ENCODE measurements around the gene APOM. TPM values are rescaled to one million over a fixed set of nuclear protein-coding genes. Genes with fewer than 3 reads are reported as not detected.
A peak's percentile ranks its signal among the peaks of the same experiment; 100 is the strongest.

The APOM gene
- total RNA-seq, 1 experiment from 2014 or later, result 2.6 TPM

DNA sequence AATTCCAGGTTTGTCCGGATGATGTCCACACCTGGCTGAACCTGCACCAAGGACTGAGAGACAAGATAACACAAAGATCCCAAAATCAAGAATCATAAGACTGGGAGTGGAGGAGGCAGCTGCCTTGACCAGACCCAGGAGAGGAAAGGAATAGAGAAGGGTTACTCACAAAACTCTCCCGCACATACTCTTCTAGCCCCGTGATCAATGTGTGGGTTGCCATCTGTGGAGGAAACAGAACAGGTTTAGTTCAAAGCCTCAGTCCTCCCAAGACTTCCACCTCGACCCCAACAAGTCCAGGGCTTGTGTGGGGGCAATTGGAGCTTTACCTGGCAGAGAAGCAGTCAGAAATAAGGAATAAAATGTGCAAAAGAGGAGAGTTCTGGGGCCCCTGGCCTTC, 14.3 kb upstream of the APOM start:
- no peak for DNase-seq
- no peak overlapping the region for H3K27ac Mint-ChIP-seq (ENCODE audit: unreplicated experiment)
- TF ChIP-seq, protein P1, sequence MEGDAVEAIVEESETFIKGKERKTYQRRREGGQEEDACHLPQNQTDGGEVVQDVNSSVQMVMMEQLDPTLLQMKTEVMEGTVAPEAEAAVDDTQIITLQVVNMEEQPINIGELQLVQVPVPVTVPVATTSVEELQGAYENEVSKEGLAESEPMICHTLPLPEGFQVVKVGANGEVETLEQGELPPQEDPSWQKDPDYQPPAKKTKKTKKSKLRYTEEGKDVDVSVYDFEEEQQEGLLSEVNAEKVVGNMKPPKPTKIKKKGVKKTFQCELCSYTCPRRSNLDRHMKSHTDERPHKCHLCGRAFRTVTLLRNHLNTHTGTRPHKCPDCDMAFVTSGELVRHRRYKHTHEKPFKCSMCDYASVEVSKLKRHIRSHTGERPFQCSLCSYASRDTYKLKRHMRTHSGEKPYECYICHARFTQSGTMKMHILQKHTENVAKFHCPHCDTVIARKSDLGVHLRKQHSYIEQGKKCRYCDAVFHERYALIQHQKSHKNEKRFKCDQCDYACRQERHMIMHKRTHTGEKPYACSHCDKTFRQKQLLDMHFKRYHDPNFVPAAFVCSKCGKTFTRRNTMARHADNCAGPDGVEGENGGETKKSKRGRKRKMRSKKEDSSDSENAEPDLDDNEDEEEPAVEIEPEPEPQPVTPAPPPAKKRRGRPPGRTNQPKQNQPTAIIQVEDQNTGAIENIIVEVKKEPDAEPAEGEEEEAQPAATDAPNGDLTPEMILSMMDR (IDR thresholded peaks at IDR 0.05; ENCODE audit: unreplicated experiment), result no peak
- no peaks in the 10 kb centered on the region for H3K27me3 Mint-ChIP-seq (ENCODE audit: unreplicated experiment)
- intact Hi-C loops (cut with micrococcal nuclease; ENCODE audit: unreplicated experiment), result no loop called here
- H3K4me3 Mint-ChIP-seq (ENCODE audit: low read depth, unreplicated experiment), result no peak overlapping the region
- BruUV-seq (replicated peaks), result no TSS peak
- peaks cover 90% of the 10 kb centered on the region for H3K36me3 Mint-ChIP-seq (ENCODE audit: insufficient read depth, unreplicated experiment)
- CTCF ChIA-PET, result no interaction called here
- H3K4me1 Mint-ChIP-seq (ENCODE audit: low read depth, unreplicated experiment), result no peaks in the 10 kb centered on the region
- H3K9me3 Mint-ChIP-seq (ENCODE audit: low read depth, unreplicated experiment), result no peaks in the 10 kb centered on the region

DNA sequence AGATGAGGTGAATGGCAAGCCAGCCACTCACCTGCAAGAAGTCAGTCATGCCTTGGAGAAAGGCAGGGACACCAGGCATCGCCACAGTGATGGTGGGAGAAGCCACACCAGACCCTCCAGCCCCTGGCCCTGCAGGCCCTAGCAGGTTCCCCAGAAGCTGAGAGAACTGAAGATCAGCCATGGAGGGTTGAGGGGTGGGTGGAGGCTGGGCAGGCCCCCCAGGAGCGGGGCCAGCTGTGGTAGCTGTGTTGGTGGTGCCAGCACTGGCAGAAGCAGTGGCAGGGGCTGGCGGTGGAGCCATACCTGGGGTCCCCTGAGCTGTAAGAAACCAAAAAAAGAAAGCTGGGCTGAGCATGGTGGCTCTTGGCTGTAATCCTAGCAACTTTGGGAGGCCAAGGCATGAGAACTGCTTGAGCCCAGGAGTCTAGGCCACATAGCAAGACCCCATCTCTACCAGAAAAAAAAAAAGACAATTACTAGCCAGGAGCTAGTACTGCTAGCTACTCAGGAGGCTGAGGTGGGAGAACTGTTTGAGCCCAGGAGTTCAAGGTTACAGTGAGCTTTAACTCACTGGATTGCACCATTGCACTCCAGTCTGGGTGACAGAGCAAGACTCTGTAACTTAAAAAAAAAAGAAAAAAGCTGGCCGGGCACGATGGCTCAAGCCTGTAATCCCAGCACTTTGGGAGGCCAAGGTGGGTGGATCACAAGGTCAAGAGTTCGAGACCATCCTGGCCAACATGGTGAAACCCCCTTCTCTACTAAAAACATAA, 12.7 kb upstream of the APOM start:
- no peak overlapping the region for H3K4me3 Mint-ChIP-seq (ENCODE audit: low read depth, unreplicated experiment)
- no peaks in the 10 kb centered on the region for H3K27me3 Mint-ChIP-seq (ENCODE audit: unreplicated experiment)
- intact Hi-C loops (cut with micrococcal nuclease; ENCODE audit: unreplicated experiment), result no loop called here
- H3K4me1 Mint-ChIP-seq (ENCODE audit: low read depth, unreplicated experiment), result no peaks in the 10 kb centered on the region
- H3K36me3 Mint-ChIP-seq (ENCODE audit: insufficient read depth, unreplicated experiment), result peaks cover 90% of the 10 kb centered on the region
- BruUV-seq (replicated peaks), result no TSS peak
- TF ChIP-seq, protein P1 (IDR thresholded peaks at IDR 0.05; ENCODE audit: unreplicated experiment), result no peak
- no peaks in the 10 kb centered on the region for H3K9me3 Mint-ChIP-seq (ENCODE audit: low read depth, unreplicated experiment)
- CTCF ChIA-PET, result no interaction called here
- H3K27ac Mint-ChIP-seq (ENCODE audit: unreplicated experiment), result no peak overlapping the region
- DNase-seq, result no peak

DNA sequence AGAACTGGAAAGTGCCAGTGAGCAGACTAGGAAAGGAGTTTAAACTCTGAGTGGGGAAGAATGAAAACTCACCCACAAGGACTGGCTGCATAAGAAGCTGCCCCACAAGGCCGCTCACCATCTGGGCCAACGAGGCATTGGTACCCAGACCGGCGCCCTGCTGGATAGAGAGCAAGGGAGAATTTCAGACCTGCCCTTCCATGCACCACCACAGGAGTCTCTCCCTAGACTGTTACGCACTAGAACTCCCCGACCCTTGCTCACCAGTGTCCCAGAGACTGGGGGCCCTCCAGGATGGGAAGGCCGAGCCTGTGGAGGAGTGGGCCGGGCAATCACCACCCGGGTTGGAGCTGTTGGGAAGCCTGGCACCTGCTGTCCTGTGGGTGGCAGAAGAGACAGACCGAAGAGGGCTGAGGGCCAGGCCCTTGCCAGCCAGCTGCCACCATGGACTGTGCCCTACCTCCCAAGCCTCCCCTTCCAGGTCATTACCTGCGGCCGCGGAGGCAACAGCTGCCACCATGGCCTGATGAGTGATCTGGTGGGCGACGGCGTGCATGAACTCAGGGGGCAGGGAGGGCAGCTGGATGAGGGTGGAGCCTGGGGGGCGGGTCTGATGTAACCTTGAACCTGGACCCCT, 11.8 kb upstream of the APOM start:
- DNase-seq, result no peak
- Mint-ChIP-seq H3K4me1 (ENCODE audit: low read depth, unreplicated experiment) (no peaks in the 10 kb centered on the region), H3K4me3 (ENCODE audit: low read depth, unreplicated experiment) (no peak overlapping the region), H3K27ac (ENCODE audit: unreplicated experiment) (no peak overlapping the region), H3K27me3 (ENCODE audit: unreplicated experiment) (no peaks in the 10 kb centered on the region), H3K9me3 (ENCODE audit: low read depth, unreplicated experiment) (no peaks in the 10 kb centered on the region), H3K36me3 (ENCODE audit: insufficient read depth, unreplicated experiment) (peaks cover 90% of the 10 kb centered on the region)
- intact Hi-C loops (cut with micrococcal nuclease; ENCODE audit: unreplicated experiment), result no loop called here
- TF ChIP-seq, protein P1 (IDR thresholded peaks at IDR 0.05; ENCODE audit: unreplicated experiment), result no peak
- BruUV-seq (replicated peaks), result no TSS peak
- CTCF ChIA-PET, result interaction anchor here (0.6 kb wide), 1 partner anchor 33 kb away, joined by 4 read pairs; no protein-coding TSS in a partner anchor

DNA sequence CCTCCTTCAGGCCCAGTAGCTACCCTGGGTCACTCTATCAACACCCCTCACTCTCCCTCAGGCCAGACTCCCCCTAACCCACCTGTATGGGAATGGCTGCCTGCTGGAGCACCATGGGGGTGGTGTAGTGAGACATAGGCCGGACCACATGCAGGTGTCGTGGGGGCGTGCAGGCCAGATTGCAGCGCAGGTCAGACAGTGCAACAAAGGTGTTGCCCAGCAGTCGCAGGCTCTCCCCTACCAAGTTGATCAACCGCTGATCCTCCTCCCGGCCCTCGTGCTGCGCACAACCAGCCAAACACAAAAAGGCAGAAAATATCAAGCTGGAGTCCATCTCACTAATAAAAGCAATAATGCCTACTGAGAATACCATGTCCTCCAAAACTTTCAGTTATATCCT, 10.4 kb upstream of the APOM start:
- TF ChIP-seq, protein P1 (IDR thresholded peaks at IDR 0.05; ENCODE audit: unreplicated experiment), result no peak
- no TSS peak for BruUV-seq (replicated peaks)
- no peak overlapping the region for H3K4me3 Mint-ChIP-seq (ENCODE audit: low read depth, unreplicated experiment)
- DNase-seq, result no peak
- no peaks in the 10 kb centered on the region for H3K27me3 Mint-ChIP-seq (ENCODE audit: unreplicated experiment)
- CTCF ChIA-PET, result no interaction called here
- peaks cover 13% of the 10 kb centered on the region for H3K4me1 Mint-ChIP-seq (ENCODE audit: low read depth, unreplicated experiment)
- H3K36me3 Mint-ChIP-seq (ENCODE audit: insufficient read depth, unreplicated experiment), result peaks cover 92% of the 10 kb centered on the region
- no peaks in the 10 kb centered on the region for H3K9me3 Mint-ChIP-seq (ENCODE audit: low read depth, unreplicated experiment)
- H3K27ac Mint-ChIP-seq (ENCODE audit: unreplicated experiment), result peak overlapping the region; percentile 51
- intact Hi-C loops (cut with micrococcal nuclease; ENCODE audit: unreplicated experiment), result no loop called here

All from Calu3 (cell line).